Stimulated activated CD8-positive, alpha-beta memory T cell treated with anti-CD3 and anti-CD28 coated beads, Interleukin-12 subunit alpha, Interleukin-12 subunit beta, amount 100 ng/mL, for 1 hour (primary cell): ENCODE results near the gene ZDHHC7.

ENCODE experiments used
- DNase-seq: peaks from one replicate; pipeline ENCODE4 v3.0.0-alpha.2; 2020; ENCODE audit warnings: low read depth

The ZDHHC7 gene

GRCh38 chr16:85018529-85019236 lies 7.3 kb upstream of the ZDHHC7 start:
- DNase-seq: no peak

DNA sequence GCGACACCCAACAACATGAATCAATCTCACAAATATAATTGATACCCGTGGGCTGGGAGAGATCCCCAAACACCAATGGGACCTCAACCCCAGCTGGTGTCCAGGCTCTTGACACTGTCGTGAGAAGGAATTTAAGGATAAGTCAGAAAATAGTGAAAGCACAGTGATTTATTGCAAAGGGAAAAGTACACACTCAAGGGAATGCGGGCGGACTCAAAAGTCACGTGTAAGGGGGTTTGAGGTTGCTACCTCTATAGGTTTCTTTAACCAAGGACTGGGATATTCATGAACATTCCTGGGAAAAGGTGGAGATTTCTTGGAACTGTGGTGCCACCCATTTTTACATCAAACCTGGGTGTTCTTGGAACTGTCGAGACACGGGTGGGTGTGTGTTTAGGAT lies 6.3 kb upstream of the ZDHHC7 start:
- no peak for DNase-seq

DNA sequence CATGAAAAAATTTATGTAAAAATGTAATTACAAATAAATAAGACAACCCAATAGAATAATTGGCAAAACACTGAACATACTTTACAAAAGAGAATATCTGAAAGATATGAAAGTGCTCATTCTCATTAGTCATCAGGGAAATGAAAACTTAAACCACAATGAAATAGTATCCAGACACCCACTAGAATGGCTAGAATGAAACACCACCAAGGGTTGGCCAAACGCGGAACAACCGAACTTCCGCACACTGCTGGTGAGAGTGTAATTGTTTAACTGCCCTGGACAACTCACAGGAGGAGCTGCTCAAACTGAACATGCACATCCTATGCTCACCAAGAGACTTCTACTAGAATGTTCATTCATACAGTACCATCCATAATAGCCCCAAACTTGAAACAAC lies 5.8 kb upstream of the ZDHHC7 start:
- DNase-seq: no peak

DNA sequence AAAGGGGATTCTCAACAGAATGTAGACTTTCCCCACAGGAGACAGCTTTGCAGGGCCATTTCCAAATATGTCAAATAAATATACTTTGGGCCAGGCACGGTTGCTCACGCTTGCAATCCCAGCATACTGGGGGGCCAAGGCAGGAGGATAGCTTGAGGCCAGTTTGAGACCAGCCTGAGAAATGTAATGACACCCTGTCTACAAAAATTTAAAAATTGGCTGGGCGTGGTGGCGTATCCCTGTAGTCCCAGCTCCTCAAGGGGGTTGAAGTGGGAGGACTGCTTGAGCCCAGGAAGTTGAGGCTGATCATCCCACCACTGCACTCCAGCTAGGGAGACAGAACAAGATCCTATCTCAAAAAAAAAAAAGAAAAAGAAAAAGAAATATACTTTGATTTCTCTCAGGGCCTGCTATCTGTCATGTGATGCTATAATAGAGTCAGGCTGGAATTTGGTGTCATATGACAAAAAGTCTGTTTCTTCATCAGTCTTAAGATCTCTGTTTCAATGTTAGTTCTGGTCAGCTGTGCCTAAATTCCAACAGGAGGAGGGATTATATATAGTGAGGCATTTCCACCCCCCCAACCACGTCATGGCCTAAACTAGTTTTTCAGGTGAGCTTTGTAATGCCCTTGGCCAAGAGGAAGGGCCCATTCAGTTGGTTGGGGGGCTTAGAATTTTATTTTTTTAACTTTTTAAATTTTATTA lies 4.3 kb upstream of the ZDHHC7 start:
- DNase-seq: no peak

- no peak for DNase-seq
Measured at GRCh38 chr16:85014311-85014710, 3.0 kb upstream of the ZDHHC7 start.

DNA sequence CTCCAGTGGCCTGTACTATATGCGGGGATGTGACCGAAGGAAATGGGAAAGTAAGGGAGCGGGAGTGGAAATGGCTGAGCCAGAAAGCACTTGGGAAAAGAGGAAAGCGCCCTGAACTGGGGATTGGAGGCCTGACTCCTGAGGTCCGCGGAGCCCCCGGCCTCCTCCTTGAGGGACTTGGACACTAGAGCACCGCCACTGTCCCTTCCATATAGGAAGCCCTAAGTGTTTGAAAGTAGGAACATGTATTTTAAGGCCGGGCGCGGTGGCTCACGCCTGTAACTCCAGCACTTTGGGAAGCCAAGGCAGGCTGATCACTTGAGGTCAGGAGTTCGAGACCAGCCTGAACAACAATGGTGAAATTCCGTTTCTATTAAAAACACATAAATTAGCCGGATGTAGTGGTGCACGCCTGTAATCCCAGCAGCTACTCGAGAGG lies 530 bp upstream of the ZDHHC7 start:
- DNase-seq: no peak

GRCh38 chr16:85010446-85010930 lies 847 bp downstream of the ZDHHC7 start:
- no peak for DNase-seq

DNA sequence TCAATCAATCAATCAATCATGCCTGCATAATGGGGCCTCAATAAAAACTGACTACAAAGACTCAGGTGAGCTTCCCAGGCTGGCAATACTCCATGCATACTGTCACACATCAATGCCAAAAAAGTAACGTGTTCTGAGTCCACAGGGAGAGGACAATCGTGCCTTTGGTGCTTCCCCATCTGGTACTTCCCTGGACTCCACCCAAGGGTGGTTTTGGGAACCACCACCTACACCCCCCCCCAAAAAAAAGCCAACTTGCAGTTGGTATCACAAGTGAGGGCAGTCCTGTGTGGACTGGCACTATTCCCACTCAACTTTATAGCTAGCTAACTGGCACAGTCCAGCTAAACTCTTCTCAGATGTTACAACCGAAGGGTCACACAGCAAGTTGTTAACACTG lies 3.1 kb downstream of the ZDHHC7 start:
- DNase-seq: no peak

GRCh38 chr16:85007496-85008214 lies 3.7 kb downstream of the ZDHHC7 start:
- DNase-seq: no peak

GRCh38 chr16:85006639-85007038 lies 4.7 kb downstream of the ZDHHC7 start:
- DNase-seq: no peak

DNA sequence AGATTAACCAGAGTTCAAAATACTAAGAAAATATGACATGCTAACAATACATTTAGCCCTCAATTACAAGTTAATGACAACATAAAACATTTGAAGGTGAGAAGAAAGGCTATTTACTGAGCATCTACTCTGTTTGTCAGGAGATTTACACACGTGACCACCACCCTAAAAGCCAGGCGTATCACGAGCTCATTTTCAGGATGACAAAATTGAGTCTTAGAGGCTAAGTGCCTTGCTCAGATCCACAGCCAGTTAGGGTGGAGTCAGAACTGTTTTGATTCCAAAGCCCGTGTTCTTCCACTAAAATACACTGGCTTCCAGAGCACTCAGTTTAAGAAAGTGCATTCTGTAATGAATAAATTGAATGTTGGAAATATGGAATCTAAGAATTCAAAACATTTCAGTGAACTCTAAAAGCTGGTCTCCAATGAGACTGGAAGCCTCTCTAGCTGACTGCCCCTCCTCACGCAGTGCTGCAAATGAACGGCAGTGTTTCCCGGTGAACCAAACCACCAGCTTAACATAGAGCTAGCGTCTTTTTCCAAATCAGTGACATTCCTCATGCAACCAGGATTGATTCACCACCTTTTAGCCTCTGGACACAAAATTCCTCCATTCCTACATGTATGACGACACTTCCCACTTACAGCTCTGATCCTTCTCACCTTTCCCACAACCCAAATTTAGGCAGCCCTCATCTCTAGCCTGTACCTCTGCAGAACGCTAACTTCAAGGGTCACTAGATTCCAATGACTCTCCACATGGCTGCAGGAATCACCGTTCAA lies 5.9 kb downstream of the ZDHHC7 start:
- DNase-seq: no peak

DNA sequence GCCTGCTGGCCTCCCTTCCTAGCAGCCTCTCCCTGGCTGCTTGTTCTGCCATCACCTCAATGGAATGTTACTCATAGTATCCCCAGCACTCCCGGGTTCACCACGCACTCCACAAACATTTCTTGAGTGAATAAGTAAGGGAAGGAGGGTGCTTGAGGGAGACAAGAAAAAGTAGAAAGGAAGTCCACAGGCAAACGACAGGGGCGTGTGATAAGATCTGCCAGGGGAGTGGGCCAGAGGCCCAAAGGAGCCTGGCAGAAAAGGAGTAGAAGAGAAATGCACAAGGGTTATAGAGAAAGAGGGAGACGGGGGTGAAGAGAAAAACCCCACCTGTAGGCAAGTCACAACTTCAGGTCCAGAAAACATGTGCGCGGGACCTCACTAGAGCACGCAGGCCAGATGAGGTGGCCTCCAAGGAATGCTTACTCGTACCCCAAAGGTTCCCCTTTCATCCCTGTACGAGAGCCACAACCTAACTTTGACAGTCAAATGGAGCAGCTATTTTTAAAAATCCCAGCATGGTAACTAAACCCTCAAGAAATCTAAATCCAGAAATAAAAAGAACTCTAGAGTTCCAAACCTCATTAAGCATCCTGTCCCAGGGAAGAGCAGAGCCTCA lies 6.6 kb downstream of the ZDHHC7 start:
- DNase-seq: no peak

DNA sequence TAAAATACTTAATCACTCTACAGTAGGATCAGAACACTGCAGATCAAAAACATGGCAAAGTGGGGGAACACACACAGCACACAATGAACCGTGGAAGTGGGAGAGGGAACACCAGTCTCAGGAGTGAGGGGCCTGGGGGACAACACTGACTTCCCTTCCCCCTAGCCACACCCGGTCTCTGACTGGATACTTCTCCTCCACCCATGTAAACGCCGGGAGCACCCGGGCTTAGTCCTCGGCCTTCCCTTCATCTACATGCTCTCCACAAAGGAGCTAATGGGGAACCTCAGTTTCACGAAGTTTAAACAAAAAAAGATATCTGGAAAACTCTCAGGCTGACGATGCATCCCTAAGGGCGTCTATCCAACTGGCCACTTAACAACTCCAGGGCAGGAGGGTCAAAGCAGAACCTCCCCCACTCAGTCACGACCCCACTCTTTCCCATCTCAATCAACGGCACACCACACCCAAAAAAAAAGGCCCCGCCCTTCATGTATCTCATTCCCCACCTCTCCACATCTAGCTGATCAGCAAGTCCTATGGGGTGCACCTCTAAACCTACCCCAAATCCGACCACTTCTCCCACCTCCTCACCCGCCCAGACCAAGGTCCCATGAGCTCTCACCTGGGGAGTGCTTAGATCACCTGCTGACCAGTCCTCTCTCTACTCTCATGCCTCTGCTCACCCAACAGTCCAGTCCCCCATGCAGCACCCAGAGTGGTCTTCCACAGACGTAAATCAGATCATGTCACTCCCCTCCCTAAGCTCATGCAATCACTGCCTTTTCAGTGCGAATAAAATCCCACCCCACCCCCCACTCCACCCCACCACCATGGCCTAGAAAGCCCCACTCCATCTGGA lies 7.4 kb downstream of the ZDHHC7 start:
- DNase-seq: no peak

DNA sequence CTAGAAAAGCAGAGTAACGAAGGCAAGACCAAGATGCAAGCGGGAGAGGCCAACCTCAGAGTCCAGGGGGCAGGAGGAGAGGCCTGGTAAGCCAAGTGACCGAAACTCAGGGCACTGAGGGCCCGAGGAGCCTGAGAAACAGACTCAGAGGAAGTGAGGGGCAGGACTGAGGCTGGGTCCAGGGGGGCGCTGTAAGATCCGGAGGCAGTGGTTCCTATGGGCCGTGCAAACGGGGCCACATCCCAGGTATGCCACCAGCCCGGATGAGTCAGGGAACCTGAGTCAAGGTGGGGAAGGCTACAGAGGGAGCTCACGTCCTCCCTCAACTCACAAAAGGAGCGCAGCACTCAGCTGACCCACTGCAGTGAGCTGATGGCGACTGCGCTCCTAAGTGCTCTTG lies 8.3 kb downstream of the ZDHHC7 start:
- no peak for DNase-seq

- DNase-seq: no peak
Measured at GRCh38 chr16:85002608-85003007, 8.7 kb downstream of the ZDHHC7 start.

DNA sequence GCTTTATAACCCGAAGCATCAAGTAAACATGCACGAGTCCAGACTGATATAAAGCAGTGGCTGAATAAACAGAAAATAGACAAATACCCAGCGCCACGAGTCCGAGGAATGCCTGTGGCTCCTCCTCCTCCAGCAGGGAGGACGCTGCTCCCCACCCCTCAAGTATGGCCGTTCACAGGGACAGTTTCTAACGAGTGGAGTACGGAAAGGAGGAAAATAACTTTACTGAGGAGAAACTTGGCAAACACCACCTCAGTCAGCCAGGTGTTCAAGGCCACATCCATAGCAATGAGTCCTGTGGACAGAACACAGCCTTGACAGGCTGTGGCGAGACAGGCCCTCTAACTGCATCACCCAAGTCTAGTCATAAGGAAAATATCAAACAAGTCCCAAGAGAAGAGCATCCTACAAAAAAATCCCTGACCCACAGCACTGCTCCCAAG lies 9.2 kb downstream of the ZDHHC7 start:
- DNase-seq: no peak

GRCh38 chr16:84999857-85000480 lies 11.4 kb downstream of the ZDHHC7 start:
- no peak for DNase-seq

GRCh38 chr16:84999200-84999599 lies 12.1 kb downstream of the ZDHHC7 start:
- no peak for DNase-seq

- DNase-seq: no peak
Measured at GRCh38 chr16:84996365-84996764, 15.0 kb downstream of the ZDHHC7 start.

- DNase-seq: no peak
Measured at GRCh38 chr16:84995663-84996062, 15.7 kb downstream of the ZDHHC7 start.
